Activated CD8-positive, alpha-beta memory T cell treated with anti-CD3 and anti-CD28 coated beads, Interleukin-2, amount 10 ng/mL, durations not matched to agents 7 days and 5 days (primary cell): ENCODE data around the gene SPRED3. TPM values are rescaled to one million over a fixed set of nuclear protein-coding genes. Genes with fewer than 3 reads are reported as not detected.

ENCODE experiments used
- ATAC-seq: fragments of 150-1000 bp; cut with Tn5 transposase; one replicate; pipeline ENCODE4 v1.10.0; 2021; ENCODE audit warnings: moderate library complexity
- CTCF ChIA-PET: fragments of 350-600 bp; sonication (Branson Sonifier 250); formaldehyde crosslinking; loops from one replicate; lab custom pipeline; 2021; ENCODE audit warnings: antibody characterized with exemption; lab: Charles Lee
- DNase-seq: peaks from one replicate; pipeline ENCODE4 v3.0.0-alpha.2; 2020
- H3K27ac Mint-ChIP-seq: one replicate; pipeline ENCODE4 v1.8.0; 2021; ENCODE audit warnings: mild to moderate bottlenecking, mixed read lengths
- H3K27me3 Mint-ChIP-seq: one replicate; pipeline ENCODE4 v1.8.0; 2021; ENCODE audit warnings: mixed read lengths
- H3K36me3 Mint-ChIP-seq: one replicate; pipeline ENCODE4 v1.8.0; 2021; ENCODE audit warnings: mild to moderate bottlenecking, mixed read lengths
- H3K4me1 Mint-ChIP-seq: one replicate; pipeline ENCODE4 v1.8.0; 2021; ENCODE audit warnings: mixed read lengths
- H3K4me3 Mint-ChIP-seq: one replicate; pipeline ENCODE4 v1.8.0; 2021; ENCODE audit warnings: mild to moderate bottlenecking, moderate library complexity, mixed read lengths
- H3K9me3 Mint-ChIP-seq: one replicate; pipeline ENCODE4 v1.8.0; 2022; ENCODE audit warnings: low read depth, mixed read lengths
- total RNA-seq, 2 experiments: library from RNA; stranded (reverse); gene quantifications; one replicate each; pipeline ENCODE4 v1.2.3, GENCODE V29; 2021

The SPRED3 gene
- total RNA-seq, 2 experiments from 2014 or later: 0.84 to 0.93 TPM

GRCh38 chr19:38377052-38377451 is 11.4 kb upstream of the SPRED3 start:
- Mint-ChIP-seq H3K36me3 (peaks cover 23% of the 10 kb centered on the region), H3K27ac (no peak overlapping the region), H3K4me1 (peaks cover 22% of the 10 kb centered on the region), H3K9me3 (no peaks in the 10 kb centered on the region), H3K27me3 (no peaks in the 10 kb centered on the region), H3K4me3 (no peak overlapping the region)
- CTCF ChIA-PET: interaction anchor here (1.0 to 1.3 kb wide), 2 partner anchors 10 to 26 kb away, joined by 4 read pairs; partner anchors contain the start of genes FAM98C and GGN
- no peak for ATAC-seq
- DNase-seq: no peak

GRCh38 chr19:38378866-38379265 is 9.6 kb upstream of the SPRED3 start:
- Mint-ChIP-seq H3K9me3 (no peaks in the 10 kb centered on the region), H3K36me3 (peaks cover 34% of the 10 kb centered on the region), H3K4me1 (peaks cover 22% of the 10 kb centered on the region), H3K27ac (no peak overlapping the region), H3K4me3 (no peak overlapping the region), H3K27me3 (no peaks in the 10 kb centered on the region)
- ATAC-seq (no peak), DNase-seq (no peak)
- CTCF ChIA-PET: no interaction called here

GRCh38 chr19:38381138-38381537 is 7.4 kb upstream of the SPRED3 start:
- H3K4me1 Mint-ChIP-seq: peaks cover 7% of the 10 kb centered on the region
- CTCF ChIA-PET: interaction anchor here (0.9 kb wide), 1 partner anchor 21 kb away, joined by 3 read pairs; the partner anchor contains the start of gene FAM98C

GRCh38 chr19:38383184-38383583 is 5.3 kb upstream of the SPRED3 start:
- Mint-ChIP-seq H3K4me1 (peaks cover 10% of the 10 kb centered on the region), H3K9me3 (no peaks in the 10 kb centered on the region), H3K36me3 (peaks cover 30% of the 10 kb centered on the region), H3K4me3 (no peak overlapping the region), H3K27ac (no peak overlapping the region), H3K27me3 (peaks cover 9% of the 10 kb centered on the region)
- CTCF ChIA-PET: no interaction called here
- DNase-seq: no peak
- ATAC-seq: no peak

More at GRCh38 chr19:38381138-38381537, 7.4 kb upstream of the SPRED3 start:
- Mint-ChIP-seq H3K9me3 (no peaks in the 10 kb centered on the region), H3K27me3 (no peaks in the 10 kb centered on the region), H3K4me3 (no peak overlapping the region), H3K27ac (no peak overlapping the region), H3K36me3 (peaks cover 33% of the 10 kb centered on the region)
- DNase-seq (no peak), ATAC-seq (no peak)

- H3K27me3 Mint-ChIP-seq: peaks cover 10% of the 10 kb centered on the region
- H3K9me3 Mint-ChIP-seq: no peaks in the 10 kb centered on the region
- peaks cover 11% of the 10 kb centered on the region for H3K4me1 Mint-ChIP-seq
- no peak overlapping the region for H3K27ac Mint-ChIP-seq
- H3K36me3 Mint-ChIP-seq: peaks cover 30% of the 10 kb centered on the region
- ATAC-seq: no peak
- H3K4me3 Mint-ChIP-seq: no peak overlapping the region
- no peak for DNase-seq
- CTCF ChIA-PET: interaction anchor here (1.1 to 2.8 kb wide), 2 partner anchors 12 to 20 kb away, joined by 3 to 11 read pairs; no protein-coding TSS in a partner anchor
Observed at GRCh38 chr19:38383743-38384142, 4.8 kb upstream of the SPRED3 start.

GRCh38 chr19:38384209-38385027 is 4.1 kb upstream of the SPRED3 start:
- DNase-seq (no peak), ATAC-seq (no peak)
- H3K4me3 Mint-ChIP-seq: no peak overlapping the region
- H3K27ac Mint-ChIP-seq: no peak overlapping the region
- H3K4me1 Mint-ChIP-seq: peaks cover 12% of the 10 kb centered on the region
- H3K27me3 Mint-ChIP-seq: peaks cover 12% of the 10 kb centered on the region
- CTCF ChIA-PET: interaction anchor here (1.1 to 2.8 kb wide), 2 partner anchors 11 to 19 kb away, joined by 3 to 11 read pairs; no protein-coding TSS in a partner anchor
- H3K9me3 Mint-ChIP-seq: no peaks in the 10 kb centered on the region
- peaks cover 30% of the 10 kb centered on the region for H3K36me3 Mint-ChIP-seq

- Mint-ChIP-seq H3K27ac (no peak overlapping the region), H3K4me1 (peaks cover 16% of the 10 kb centered on the region), H3K9me3 (no peaks in the 10 kb centered on the region), H3K4me3 (no peak overlapping the region), H3K36me3 (peaks cover 27% of the 10 kb centered on the region), H3K27me3 (peaks cover 18% of the 10 kb centered on the region)
- DNase-seq (no peak), ATAC-seq (no peak)
- CTCF ChIA-PET: interaction anchor here (1.1 to 2.8 kb wide), 2 partner anchors 10 to 19 kb away, joined by 3 to 11 read pairs; no protein-coding TSS in a partner anchor
Observed at GRCh38 chr19:38385057-38385803, 3.3 kb upstream of the SPRED3 start.

GRCh38 chr19:38385804-38386257 is 2.7 kb upstream of the SPRED3 start:
- no peak overlapping the region for H3K4me3 Mint-ChIP-seq
- peaks cover 16% of the 10 kb centered on the region for H3K4me1 Mint-ChIP-seq
- ATAC-seq (no peak), DNase-seq (no peak)
- no peaks in the 10 kb centered on the region for H3K9me3 Mint-ChIP-seq
- peaks cover 26% of the 10 kb centered on the region for H3K36me3 Mint-ChIP-seq
- H3K27ac Mint-ChIP-seq: no peak overlapping the region
- CTCF ChIA-PET: interaction anchor here (0.5 to 2.8 kb wide), 2 partner anchors 10 to 212 kb away, joined by 3 to 11 read pairs; no protein-coding TSS in a partner anchor
- peaks cover 20% of the 10 kb centered on the region for H3K27me3 Mint-ChIP-seq

- DNase-seq: no peak
- no peak overlapping the region for H3K4me3 Mint-ChIP-seq
- CTCF ChIA-PET: interaction anchor here (0.5 to 2.8 kb wide), 3 partner anchors 9 to 213 kb away, joined by 3 to 14 read pairs (median 11); partner anchors contain the start of gene FAM98C
Observed at GRCh38 chr19:38386300-38386970, 2.1 kb upstream of the SPRED3 start.

GRCh38 chr19:38386971-38387549 is 1.4 kb upstream of the SPRED3 start:
- CTCF ChIA-PET: interaction anchor here (0.9 to 2.3 kb wide), 6 partner anchors 9 to 248 kb away, joined by 3 to 17 read pairs (median 7); partner anchors contain the start of genes FAM98C and PSMD8
- H3K27me3 Mint-ChIP-seq: peaks cover 33% of the 10 kb centered on the region
- peaks cover 15% of the 10 kb centered on the region for H3K36me3 Mint-ChIP-seq
- no peak overlapping the region for H3K27ac Mint-ChIP-seq
- DNase-seq: no peak
- H3K4me3 Mint-ChIP-seq: peak overlapping the region; percentile 70
- H3K9me3 Mint-ChIP-seq: no peaks in the 10 kb centered on the region
- no peak for ATAC-seq
- H3K4me1 Mint-ChIP-seq: peaks cover 16% of the 10 kb centered on the region

More at GRCh38 chr19:38386300-38386970, 2.1 kb upstream of the SPRED3 start:
- Mint-ChIP-seq H3K36me3 (peaks cover 21% of the 10 kb centered on the region), H3K27ac (no peak overlapping the region), H3K4me1 (peaks cover 16% of the 10 kb centered on the region), H3K9me3 (no peaks in the 10 kb centered on the region), H3K27me3 (peaks cover 26% of the 10 kb centered on the region)
- no peak for ATAC-seq

- Mint-ChIP-seq H3K4me3 (peak within 1 kb of the TSS; percentile 70), H3K9me3 (no peaks in the 10 kb centered on the region), H3K36me3 (peaks cover 11% of the 10 kb centered on the region), H3K4me1 (peaks cover 16% of the 10 kb centered on the region), H3K27ac (peak within 1 kb of the TSS; percentile 44), H3K27me3 (peaks cover 37% of the 10 kb centered on the region)
- peak; percentile 84 for DNase-seq
- CTCF ChIA-PET: interaction anchor here (0.6 to 2.3 kb wide), 8 partner anchors 10 to 543 kb away, joined by 3 to 17 read pairs (median 4); partner anchors contain the start of genes FAM98C, MRPS12, PSMD8 and SARS2
- peak; percentile 77 for ATAC-seq
Observed at GRCh38 chr19:38387550-38388348, 748 bp upstream of the SPRED3 start, which contains the start of gene GGN. Gene GGN, minus strand, starts transcription at chr19:38388034. Its CDS starts 773 bp downstream, at chr19:38387261.
